HG03095 (cell line): ENCODE measurements around the gene IFIT1B.
"Not testable (repeated sequence)": the region's sequence is repeated elsewhere in the genome, so short reads cannot be mapped to it uniquely, and the experiment has no call there.

ENCODE experiments used
- ATAC-seq: cut with Tn5 transposase; IDR thresholded peaks from one replicate; pipeline ENCODE4 v1.9.1; 2021; ENCODE audit warnings: moderate library complexity; ENCODE audit not compliant: unreplicated experiment

IFIT1B gene, protein sequence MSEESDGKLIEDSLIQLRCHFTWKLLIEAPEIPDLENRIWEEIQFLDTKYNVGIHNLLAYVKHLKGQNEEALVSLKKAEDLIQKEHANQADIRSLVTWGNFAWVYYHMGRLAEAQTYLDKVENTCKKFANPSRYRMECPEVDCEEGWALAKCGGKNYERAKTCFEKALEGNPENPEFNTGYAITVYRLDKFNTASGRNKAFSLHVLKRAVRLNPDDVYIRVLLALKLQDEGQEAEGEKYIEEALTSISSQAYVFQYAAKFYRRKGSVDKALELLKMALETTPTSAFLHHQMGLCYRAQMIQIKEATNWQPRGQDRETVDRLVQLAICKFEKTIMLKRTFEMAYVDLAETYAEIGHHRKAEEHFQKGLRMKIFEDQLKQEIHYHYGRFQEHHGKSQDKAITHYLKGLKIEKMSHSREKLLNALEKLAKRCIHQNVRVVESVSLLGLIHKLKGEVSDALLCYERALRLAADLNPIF

DNA sequence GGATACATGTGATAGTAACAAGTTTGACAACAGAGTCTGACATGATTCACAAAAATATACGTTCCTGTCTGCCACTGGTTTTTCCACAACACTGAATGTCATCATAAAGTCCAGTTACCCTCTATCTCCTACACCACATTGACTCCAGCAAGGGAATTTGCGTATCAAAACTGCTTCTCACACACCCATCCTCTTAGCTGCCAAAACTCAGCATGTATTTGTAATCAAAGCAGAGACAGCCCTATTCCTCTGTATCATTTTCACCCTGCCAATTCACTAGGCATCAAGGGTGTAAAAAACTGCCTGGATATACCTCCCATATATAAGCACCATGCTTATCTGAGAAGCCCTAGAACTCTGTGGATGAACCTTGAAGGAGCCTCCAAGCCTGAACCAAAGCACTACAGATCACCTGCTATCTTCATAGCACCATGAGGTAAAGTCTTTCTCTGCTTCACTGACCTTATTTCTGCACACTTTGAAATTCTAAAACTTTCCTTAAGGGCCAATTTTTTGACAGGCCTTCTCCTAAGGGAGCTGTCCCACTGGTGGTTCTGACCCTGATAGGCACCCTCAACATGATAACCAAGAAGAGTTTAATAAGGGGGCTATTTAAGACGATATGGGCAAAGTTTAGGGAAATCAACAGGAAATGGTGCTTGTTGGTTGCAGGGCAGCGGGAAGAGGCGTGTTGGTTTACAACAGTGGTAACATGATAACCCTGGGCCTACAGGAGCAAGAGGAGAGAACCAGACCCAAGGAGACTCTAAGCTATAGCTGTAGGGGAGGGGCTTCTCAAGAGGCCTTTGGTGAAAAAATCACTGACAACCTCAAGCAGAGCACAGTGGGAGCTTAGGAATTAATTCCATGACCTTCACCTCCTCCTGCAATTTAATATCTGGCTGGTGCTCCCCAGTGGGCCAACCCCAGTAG, at the start of gene IFIT1B:
Gene IFIT1B (plus strand): TSS at position 352 of the 933 bp plus-strand sequence. CDS start 80 bp downstream, at position 432.
- no peak for ATAC-seq

DNA sequence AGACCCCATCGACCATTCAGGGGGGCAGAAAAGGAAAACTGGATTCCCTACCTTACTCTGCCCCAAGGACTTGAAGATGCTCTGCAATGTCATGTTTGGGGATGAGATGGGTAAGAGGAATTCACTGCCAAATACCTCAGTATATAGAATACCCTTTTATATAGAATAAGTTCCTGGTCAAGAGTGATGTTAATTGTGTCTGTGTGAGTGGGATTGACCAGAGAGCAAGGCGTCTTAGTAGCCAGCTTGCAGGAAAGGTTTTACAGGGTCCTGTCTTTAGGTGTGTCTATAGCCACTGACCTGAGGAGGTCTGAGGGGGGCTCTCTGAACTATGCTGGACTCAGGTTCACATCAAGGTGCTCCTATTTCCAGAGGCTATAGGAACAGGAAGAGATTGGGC, 48.7 kb upstream of the IFIT1B start:
- ATAC-seq, result no peak

DNA sequence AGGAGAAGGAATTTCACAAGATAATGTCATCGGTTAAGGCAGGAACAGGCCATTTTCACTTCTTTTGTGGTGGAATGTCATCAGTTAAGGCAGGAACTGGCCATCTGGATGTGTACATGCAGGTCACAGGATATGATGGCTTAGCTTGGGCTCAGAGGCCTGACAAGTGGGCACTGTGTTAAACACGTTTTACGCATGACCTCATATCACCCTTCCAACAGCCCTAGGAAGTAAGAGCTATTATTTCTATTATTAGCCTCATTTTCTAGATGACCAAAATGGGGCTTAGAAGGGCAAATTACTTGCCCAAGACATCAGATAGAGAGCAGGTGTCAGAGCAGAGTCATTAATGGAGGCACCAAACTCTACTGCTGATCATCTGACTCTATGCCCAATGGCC, 47.8 kb upstream of the IFIT1B start:
- not testable (repeated sequence) for ATAC-seq

DNA sequence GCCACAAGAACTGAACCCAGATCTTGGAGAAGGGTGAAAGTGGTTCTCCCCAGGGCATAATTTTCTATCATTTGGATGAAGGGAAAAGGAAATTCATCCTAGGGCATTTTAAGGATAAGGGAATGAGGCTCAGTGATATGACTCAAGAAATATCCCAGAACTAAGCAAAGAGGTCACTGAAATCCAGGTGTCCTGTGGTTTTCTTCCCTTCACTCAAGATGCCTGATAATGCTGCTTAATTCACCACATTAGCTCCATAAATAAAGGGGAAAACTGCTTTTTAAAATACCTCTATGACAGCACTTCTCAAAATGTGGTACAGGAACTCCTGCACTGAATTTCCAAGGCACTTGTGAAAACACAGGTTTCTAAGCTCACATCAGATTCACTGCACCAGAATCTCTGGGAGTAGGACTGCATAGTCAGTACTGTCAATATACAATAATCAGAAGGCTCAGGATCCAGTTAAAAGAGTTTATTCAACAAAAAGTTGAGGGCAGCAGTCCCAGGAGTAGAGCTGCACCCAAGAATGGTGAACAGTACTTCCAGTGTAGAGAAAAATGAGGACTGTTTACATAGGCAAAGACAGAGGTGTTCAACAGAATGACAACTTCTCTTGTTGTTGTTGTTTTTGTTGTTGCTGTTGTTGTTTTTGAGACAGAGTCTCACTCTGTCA, 47.2 kb upstream of the IFIT1B start:
- no peak for ATAC-seq

DNA sequence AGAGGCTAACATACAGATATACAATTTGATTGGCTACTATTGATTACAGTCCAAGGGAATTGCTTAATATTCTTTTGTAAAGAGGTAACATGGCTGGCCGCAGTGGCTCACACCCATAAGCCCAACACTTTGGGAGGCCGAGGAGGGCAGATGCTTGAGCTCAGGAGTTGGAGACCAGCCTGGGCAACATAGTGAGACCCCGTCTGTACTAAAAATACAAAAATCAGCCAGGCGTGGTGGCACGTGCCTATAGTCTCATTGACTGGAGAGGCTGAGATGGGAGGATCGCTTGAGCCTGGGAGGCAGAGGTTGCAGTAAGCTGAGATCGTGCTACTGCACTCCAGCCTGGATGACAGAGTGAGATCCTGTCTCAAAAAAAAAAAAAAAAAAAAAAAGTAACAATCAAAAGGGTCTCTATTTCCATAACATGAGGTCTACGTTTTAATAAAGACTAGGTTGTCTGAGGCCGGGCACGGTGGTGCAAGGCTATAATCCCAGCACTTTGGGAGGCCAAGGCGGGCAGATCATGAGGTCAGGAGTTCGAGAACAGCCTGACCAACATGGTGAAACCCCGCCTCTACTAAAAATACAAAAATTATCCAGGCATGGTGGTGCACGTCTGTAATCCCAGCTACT, 46.3 kb upstream of the IFIT1B start:
- ATAC-seq, result not testable (repeated sequence)

DNA sequence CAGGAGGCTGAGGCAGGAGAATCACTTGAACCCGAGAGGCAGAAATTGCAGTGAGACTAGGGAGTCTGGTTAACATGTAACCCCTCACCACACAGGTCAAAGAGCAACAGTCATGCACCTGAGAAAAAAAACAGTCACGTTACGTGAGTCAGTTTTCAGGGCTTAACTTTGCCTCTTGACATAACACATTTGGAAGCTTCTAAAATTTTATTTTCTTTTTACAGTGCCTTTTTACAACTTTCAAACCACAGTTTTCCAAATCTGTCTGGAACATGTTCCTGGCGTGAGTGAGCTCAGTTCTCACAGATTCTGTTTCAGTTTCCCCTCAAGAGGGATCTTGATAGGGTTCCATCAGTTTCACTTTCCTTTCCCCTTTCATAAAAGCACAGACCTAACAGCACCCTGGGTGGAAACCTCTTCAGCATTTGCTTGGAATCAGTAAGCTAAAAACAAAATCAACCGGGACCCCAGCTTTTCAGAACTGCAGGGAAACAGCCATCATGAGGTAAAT, 45.7 kb upstream of the IFIT1B start:
- peak; percentile 45 for ATAC-seq

DNA sequence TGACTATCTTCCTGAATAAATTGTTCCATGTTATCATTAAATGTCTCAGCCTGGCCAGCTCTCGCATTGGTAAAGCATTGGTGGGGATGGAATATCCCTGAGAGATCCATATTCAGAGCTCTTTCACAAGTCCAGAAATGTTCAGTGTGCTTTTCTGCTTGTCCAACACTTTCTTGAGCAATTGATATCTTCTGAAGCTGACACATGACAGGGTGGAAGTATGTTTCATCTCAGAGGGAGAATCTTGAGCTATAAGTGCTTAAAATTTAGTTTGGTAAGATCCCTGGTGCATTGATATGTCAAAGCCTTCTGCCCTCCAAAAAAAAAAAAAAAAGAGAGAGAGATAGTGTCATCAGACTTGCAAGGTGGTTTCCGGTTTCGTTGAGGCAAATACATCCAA, 42.6 kb upstream of the IFIT1B start:
- ATAC-seq, result no peak

DNA sequence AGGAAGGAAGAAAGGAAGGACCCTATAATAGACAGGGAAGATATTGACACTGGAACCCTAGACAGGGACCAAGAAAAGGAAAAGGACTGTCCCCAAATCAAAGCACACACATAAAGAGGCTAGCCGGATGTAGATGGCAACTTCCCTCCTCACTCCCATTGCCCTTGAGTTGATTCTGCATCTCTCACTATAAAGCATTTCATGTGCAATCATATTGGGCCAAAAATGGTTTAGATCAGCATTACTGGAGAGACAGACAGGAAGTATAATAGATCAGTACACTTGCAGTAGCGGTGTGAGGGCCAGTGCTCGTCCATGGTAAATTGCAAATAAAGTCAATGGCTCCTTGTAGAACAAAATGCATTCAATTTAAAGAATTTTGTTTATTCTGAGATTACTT, 41.6 kb upstream of the IFIT1B start:
- no peak for ATAC-seq

DNA sequence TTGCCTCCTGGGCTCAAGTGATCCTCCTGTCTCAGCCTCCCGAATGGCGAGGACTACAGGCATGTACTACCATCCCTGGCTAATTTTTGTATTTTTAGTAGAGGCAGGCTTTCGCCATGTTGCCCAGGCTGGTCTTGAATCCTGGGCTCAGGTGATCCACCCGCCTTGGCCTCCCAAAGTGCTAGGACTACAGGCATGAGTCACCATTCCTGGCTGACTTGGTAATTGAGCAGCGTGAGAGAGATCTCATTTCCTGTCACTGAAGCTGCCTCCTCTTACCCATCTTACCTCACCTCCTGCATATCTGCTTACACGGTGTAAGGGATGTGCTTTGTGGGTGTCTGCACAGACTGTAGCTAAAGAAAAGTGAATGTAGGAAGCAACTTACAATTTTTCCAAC, 40.4 kb upstream of the IFIT1B start:
- ATAC-seq, result no peak

DNA sequence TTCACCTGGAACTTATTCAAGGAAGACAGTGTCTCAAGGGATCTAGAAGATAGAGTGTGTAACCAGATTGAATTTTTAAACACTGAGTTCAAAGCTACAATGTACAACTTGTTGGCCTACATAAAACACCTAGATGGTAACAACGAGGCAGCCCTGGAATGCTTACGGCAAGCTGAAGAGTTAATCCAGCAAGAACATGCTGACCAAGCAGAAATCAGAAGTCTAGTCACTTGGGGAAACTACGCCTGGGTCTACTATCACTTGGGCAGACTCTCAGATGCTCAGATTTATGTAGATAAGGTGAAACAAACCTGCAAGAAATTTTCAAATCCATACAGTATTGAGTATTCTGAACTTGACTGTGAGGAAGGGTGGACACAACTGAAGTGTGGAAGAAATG, 39.1 kb upstream of the IFIT1B start:
- ATAC-seq, result no peak

DNA sequence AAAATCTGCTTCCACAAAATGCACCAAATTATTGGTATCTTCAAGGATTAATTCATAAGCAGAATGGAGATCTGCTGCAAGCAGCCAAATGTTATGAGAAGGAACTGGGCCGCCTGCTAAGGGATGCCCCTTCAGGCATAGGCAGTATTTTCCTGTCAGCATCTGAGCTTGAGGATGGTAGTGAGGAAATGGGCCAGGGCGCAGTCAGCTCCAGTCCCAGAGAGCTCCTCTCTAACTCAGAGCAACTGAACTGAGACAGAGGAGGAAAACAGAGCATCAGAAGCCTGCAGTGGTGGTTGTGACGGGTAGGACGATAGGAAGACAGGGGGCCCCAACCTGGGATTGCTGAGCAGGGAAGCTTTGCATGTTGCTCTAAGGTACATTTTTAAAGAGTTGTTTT, 38.0 kb upstream of the IFIT1B start:
- no peak for ATAC-seq

DNA sequence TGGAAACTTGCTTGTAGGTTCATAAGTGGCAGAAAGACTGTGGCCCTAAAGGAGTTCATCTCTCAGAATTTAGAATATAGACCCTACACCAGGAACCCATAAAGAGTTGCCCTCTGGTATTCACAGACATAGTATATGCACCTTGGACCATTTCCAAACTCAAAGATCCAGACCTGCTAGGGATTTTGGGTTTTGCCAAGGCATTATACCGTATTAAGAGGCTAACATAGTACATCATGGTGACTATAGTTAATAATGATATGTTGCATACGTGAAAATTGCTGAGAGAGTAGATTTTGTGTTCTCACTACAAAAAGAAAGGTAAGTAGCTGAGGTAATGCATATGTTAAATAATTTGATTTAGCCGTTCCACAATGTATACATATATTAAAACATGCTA, 36.2 kb upstream of the IFIT1B start:
- ATAC-seq, result no peak

DNA sequence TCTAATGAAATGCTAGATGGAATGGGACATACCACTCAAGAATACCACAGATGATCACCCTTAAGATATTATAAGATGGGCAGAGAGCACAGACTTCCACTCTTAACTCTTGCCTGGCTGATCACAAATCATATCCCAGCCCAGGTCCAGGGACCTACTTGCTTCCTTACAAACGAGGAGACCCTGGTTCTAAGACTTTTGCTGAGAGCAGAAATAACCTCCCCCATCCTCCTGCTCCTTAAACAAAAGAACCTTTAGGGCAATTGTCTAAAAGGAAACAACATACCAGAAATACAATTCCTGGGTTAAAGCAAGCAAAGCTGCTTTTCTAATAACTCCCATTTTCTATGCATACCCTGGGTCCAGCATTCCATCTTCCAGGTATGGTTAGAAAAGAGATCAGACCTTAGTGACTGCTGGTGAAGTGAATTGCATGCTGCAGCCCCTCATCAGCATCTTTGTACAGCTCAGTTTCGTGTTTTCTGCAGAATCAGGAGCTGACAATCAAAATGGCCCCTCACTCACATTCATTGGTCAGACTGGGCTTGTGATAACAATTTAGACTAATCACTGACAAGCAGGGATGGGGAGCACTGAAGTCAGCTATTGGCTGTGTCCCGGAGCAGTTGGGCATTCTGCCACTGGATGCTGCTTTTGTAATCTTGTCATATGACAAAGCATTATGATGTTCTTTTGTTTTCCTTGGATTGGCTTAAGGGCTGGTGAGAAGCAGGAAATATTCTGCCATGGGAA, 35.5 kb upstream of the IFIT1B start:
- ATAC-seq, result no peak

DNA sequence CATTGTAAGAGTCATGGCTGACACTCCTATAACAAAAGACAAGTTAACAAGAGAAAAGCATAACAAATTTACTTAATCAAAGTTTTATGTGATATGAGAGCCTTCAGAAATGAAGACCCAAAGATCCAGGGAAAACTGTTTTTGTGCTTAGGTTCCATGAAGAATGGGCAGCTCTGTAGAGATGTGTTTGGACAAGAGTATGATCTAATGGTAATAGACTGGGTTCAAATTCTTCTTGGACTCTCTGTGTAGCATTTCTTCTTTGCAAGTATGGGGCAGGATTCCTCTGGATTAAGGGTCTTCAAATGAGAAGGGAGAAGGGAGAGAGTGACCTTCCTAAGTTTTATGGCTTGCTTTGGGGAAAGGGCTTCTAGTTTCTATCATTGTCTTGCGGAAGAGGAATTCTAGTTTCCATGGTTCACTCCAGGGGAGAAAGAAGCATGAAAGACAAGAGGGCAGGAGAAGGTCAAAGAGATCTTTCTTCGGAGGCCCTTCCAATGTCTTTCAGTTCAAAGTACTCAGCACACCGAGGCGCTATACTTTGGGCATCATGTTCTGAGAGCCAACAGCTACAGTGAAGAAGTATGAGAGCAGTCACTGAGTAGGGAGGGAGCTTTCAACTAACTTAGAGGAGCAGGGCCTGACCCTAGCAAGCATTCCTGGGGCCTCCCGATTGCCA, 34.6 kb upstream of the IFIT1B start:
- ATAC-seq, result no peak

DNA sequence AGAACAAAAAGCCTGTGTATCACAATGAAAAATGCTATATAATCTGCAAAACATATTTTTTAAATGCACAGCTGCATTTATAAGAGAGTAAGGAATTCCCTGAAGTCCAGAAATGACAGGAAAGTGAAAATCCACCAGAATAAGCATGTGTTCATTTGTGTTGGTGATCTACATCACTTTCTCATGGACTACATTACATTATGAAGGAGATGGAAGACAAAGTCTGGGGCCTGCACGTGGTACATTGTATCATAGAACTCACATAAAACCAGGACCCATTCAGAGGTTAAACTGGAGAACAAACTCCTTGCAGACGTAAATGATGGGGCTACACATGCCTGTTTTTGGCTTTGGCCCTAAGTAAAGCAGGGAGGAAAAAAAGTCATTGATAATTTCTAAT, 33.7 kb upstream of the IFIT1B start:
- ATAC-seq, result no peak

DNA sequence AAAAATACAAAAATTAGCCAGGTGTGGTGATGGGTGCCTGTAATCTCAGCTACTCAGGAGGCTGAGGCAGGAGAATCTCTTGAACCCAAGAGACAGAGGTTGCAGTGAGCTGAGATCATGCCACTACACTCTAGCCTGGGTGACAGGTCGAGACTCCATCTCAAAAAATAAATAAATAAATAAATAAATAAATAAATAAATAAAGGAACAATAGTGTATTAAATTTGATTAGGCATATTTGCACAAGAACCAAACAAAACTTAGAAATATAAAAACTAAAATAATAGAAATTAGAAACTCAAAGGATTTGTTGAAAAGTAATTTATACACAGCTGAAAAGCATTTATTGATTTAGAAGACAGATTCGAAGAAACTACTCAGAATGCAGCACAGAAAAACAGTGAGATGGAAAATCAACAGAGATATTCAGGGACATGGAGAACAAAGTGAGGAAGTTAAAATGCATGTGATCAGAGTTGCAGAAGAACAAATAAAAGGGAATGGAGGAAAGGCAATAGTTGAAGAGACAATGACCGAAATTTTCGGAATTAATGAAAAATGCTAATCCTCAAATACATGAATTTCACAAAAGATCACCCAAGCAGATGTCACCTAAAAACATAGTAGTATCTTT, 32.4 kb upstream of the IFIT1B start:
- no peak for ATAC-seq

DNA sequence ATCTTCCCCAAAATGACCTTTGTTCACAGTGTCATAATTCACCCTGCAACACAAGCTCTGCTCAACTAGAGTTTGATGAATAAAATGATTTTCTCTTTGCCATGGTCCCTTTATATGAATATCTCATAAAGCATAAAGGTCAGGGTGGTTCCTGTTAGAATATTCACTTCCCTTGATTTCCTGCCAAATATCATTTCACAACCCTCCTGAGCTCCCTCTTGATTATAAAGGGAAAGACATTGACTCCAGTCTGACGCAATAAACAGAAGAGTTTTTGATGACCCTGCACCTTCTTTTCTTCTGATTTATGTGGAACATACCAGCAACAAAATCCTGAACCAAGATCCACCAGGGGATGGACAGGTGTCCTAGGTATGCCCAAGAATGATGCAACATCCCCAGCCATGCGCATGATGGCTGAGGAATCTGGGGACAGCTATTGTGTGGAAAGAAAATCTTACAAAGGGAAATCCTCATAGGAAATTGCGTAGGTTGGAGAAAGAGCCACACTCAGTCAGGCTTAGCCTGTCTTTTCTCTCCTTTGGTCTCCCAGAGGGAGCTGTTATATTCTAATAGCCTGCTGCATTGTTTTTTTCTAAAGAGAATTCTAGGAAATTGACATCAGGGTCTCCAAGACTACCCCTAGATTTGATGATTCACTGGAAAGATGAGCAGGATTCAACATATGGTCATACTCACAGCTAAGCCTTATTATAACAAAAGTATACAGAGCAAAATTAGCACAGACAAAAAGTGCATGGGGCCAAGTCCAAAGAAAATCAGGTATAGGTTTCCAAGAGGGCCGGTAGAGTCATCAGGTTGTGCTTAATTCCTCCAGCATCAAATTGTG, 31.2 kb upstream of the IFIT1B start:
- ATAC-seq, result no peak
